IMR-90 (cell line): ENCODE data around the gene KCNJ10. TPM values are rescaled to one million over a fixed set of nuclear protein-coding genes. Genes with fewer than 3 reads are reported as not detected.

Experiments used
- ATAC-seq: fragments of 200-7000 bp; cut with Tn5 transposase; 2 replicates; pipeline ENCODE4 v1.9.1; 2020; ENCODE audit warnings: low read depth, mild to moderate bottlenecking, moderate library complexity
- BruUV-seq: library from RNA; stranded (reverse); fragments of 400-500 nt; replicated peaks from 2 replicates; lab custom pipeline; 2021; lab: Mats Ljungman, UMichigan
- CTCF ChIA-PET: fragments of 300-600 bp; formaldehyde crosslinking; extraction: SDS; loops from one replicate; lab custom pipeline; 2021; ENCODE audit warnings: antibody characterized with exemption; lab: Yijun Ruan, JAX
- POLR2A ChIA-PET: fragments of 300-600 bp; sonication (Branson Sonifier 250); formaldehyde crosslinking; loops from one replicate; lab custom pipeline; 2022; ENCODE audit warnings: antibody characterized with exemption; ENCODE audit not compliant: unreplicated experiment; lab: Charles Lee
- DNase-seq: peaks from one replicate; pipeline ENCODE4 v3.0.0; 2013
- H2AFZ ChIP-seq: replicated peaks from 2 replicates; pipeline ENCODE3; 2013; ENCODE audit warnings: low read length, mild to moderate bottlenecking; ENCODE audit not compliant: poor library complexity
- H2AK5ac ChIP-seq: 2 replicates; pipeline ENCODE4 v1.6.1; 2013; ENCODE audit warnings: low read depth, low read length, inconsistent platforms
- H2AK9ac ChIP-seq: replicated peaks from 2 replicates; pipeline ENCODE3; 2013; ENCODE audit warnings: mild to moderate bottlenecking, low read depth, low read length, moderate library complexity; ENCODE audit not compliant: poor library complexity
- H2BK120ac ChIP-seq: 2 replicates; pipeline ENCODE4 v1.6.1; 2013; ENCODE audit warnings: low read depth, low read length, inconsistent platforms
- H2BK15ac ChIP-seq: 3 replicates; pipeline ENCODE4 v1.6.1; 2013; ENCODE audit warnings: low read depth, low read length, inconsistent platforms
- H2BK20ac ChIP-seq: 2 replicates; pipeline ENCODE4 v1.6.1; 2013; ENCODE audit warnings: low read depth, mild to moderate bottlenecking, inconsistent platforms, low read length, moderate library complexity
- H2BK5ac ChIP-seq: 2 replicates; pipeline ENCODE4 v1.6.1; 2013; ENCODE audit warnings: mild to moderate bottlenecking, low read depth, low read length, inconsistent platforms; ENCODE audit not compliant: poor library complexity, severe bottlenecking
- H3K14ac ChIP-seq: replicated peaks from 2 replicates; pipeline ENCODE4 v1.6.1; 2013; ENCODE audit warnings: low read depth, low read length, inconsistent platforms
- H3K18ac ChIP-seq: 2 replicates; pipeline ENCODE4 v1.6.1; 2013; ENCODE audit warnings: low read depth, low read length, control low read depth
- H3K23ac ChIP-seq: 2 replicates; pipeline ENCODE4 v1.6.1; 2013; ENCODE audit warnings: low read depth, low read length, inconsistent platforms
- H3K27ac ChIP-seq: 2 replicates; pipeline ENCODE4 v1.5.1; 2013; ENCODE audit warnings: mild to moderate bottlenecking, control low read depth, low read length; ENCODE audit not compliant: insufficient read depth
- H3K27me3 ChIP-seq: 2 replicates; pipeline ENCODE4 v1.6.1; 2013; ENCODE audit warnings: low read length; ENCODE audit not compliant: control insufficient read depth, insufficient read depth
- H3K36me3 ChIP-seq: 2 replicates; pipeline ENCODE4 v1.6.1; 2013; ENCODE audit warnings: low read length, mixed read lengths; ENCODE audit not compliant: control insufficient read depth, insufficient read depth
- H3K4ac ChIP-seq: 2 replicates; pipeline ENCODE4 v1.6.1; 2013; ENCODE audit warnings: low read depth, low read length, inconsistent platforms
- H3K4me1 ChIP-seq: 2 replicates; pipeline ENCODE4 v1.6.1; 2013; ENCODE audit warnings: low read length, mixed read lengths; ENCODE audit not compliant: control insufficient read depth, insufficient read depth
- H3K4me2 ChIP-seq: 2 replicates; pipeline ENCODE4 v1.6.1; 2013; ENCODE audit warnings: low read depth, mild to moderate bottlenecking, control low read depth, low read length, moderate library complexity
- H3K4me3 ChIP-seq: 2 replicates; pipeline ENCODE4 v1.5.1; 2013; ENCODE audit warnings: low read depth, mild to moderate bottlenecking, control low read depth, low read length, moderate library complexity; ENCODE audit not compliant: insufficient read depth
- H3K56ac ChIP-seq: 2 replicates; pipeline ENCODE4 v1.6.1; 2013; ENCODE audit warnings: low read length, inconsistent platforms; ENCODE audit not compliant: insufficient read depth; ENCODE audit errors: extremely low read depth
- H3K79me1 ChIP-seq, 2 experiments: 2 replicates each; pipeline ENCODE4 v1.6.1; 2013; ENCODE audit warnings: low read length in 2 of 2, inconsistent platforms in 1 of 2, low read depth in 1 of 2
- H3K9ac ChIP-seq: 2 replicates; pipeline ENCODE4 v1.6.1; 2013; ENCODE audit warnings: low read depth, low read length, control low read depth
- H3K9me1 ChIP-seq: 2 replicates; pipeline ENCODE4 v1.6.1; 2013; ENCODE audit warnings: low read length, inconsistent platforms; ENCODE audit not compliant: insufficient read depth
- H3K9me3 ChIP-seq: 2 replicates; pipeline ENCODE4 v1.6.1; 2013; ENCODE audit warnings: low read length; ENCODE audit not compliant: control insufficient read depth, insufficient read depth
- H4K20me1 ChIP-seq: 2 replicates; pipeline ENCODE4 v1.6.1; 2013; ENCODE audit warnings: low read length, inconsistent platforms; ENCODE audit not compliant: insufficient read depth
- H4K5ac ChIP-seq: 2 replicates; pipeline ENCODE4 v1.6.1; 2013; ENCODE audit warnings: mild to moderate bottlenecking, low read depth, low read length, control low read depth
- H4K8ac ChIP-seq, 2 experiments: 2 replicates each; pipeline ENCODE4 v1.6.1; 2013; ENCODE audit warnings: low read depth in 2 of 2, low read length in 2 of 2, control low read depth in 1 of 2, inconsistent platforms in 1 of 2
- H4K91ac ChIP-seq: 2 replicates; pipeline ENCODE4 v1.6.1; 2013; ENCODE audit warnings: low read depth, low read length, inconsistent platforms; ENCODE audit not compliant: insufficient read depth
- BHLHE40 ChIP-seq: fragments of 150-350 bp; IDR thresholded peaks from 2 replicates; pipeline ENCODE4 v1.6.1; 2016; ENCODE audit warnings: mild to moderate bottlenecking, low read depth, low read length
- CEBPB ChIP-seq: IDR thresholded peaks from 2 replicates; pipeline ENCODE4 v1.6.1; 2012; ENCODE audit warnings: low read depth, low read length, improper control_type of control experiment
- CTCF ChIP-seq: conservative IDR thresholded peaks from 2 replicates; pipeline ENCODE4 v1.5.1; 2012; ENCODE audit warnings: mild to moderate bottlenecking, low read depth, low read length, improper control_type of control experiment
- ELK1 ChIP-seq: fragments of 150-350 bp; IDR thresholded peaks from 2 replicates; pipeline ENCODE4 v1.6.1; 2016; ENCODE audit warnings: low read depth, mild to moderate bottlenecking, low read length, moderate library complexity, borderline replicate concordance
- FOS ChIP-seq: fragments of 150-350 bp; IDR thresholded peaks from 2 replicates; pipeline ENCODE4 v1.6.1; 2016; ENCODE audit warnings: low read depth, low read length
- MAFK ChIP-seq: IDR thresholded peaks from 2 replicates; pipeline ENCODE4 v1.6.1; 2012; ENCODE audit warnings: low read depth, low read length, improper control_type of control experiment
- MAZ ChIP-seq: IDR thresholded peaks from 2 replicates; pipeline ENCODE4 v1.6.1; 2012; ENCODE audit warnings: low read depth, mild to moderate bottlenecking, low read length, improper control_type of control experiment, moderate library complexity, borderline replicate concordance
- MXI1 ChIP-seq: IDR thresholded peaks from 2 replicates; pipeline ENCODE4 v1.6.1; 2012; ENCODE audit warnings: low read depth, mild to moderate bottlenecking, low read length, moderate library complexity, borderline replicate concordance
- NFE2L2 ChIP-seq: fragments of 150-350 bp; IDR thresholded peaks from 2 replicates; pipeline ENCODE4 v1.6.1; 2016; ENCODE audit warnings: low read depth, mild to moderate bottlenecking, low read length
- POLR2A ChIP-seq: IDR thresholded peaks from 2 replicates; pipeline ENCODE4 v1.6.1; 2012; ENCODE audit warnings: mild to moderate bottlenecking, low read depth, low read length
- RAD21 ChIP-seq: IDR thresholded peaks from 2 replicates; pipeline ENCODE4 v1.6.1; 2012; ENCODE audit warnings: low read length, improper control_type of control experiment
- RCOR1 ChIP-seq: IDR thresholded peaks from 2 replicates; pipeline ENCODE4 v1.6.1; 2012; ENCODE audit warnings: mild to moderate bottlenecking, low read length, improper control_type of control experiment; ENCODE audit not compliant: insufficient replicate concordance
- RFX5 ChIP-seq: IDR thresholded peaks from 2 replicates; pipeline ENCODE4 v1.8.0; 2012; ENCODE audit warnings: low read depth, mild to moderate bottlenecking, low read length, moderate library complexity
- SMC3 ChIP-seq: fragments of 150-350 bp; IDR thresholded peaks from 2 replicates; pipeline ENCODE4 v1.6.1; 2016; ENCODE audit warnings: low read depth, mild to moderate bottlenecking, antibody characterized with exemption, low read length, moderate library complexity
- USF2 ChIP-seq: fragments of 150-350 bp; IDR thresholded peaks from 2 replicates; pipeline ENCODE4 v1.6.1; 2017; ENCODE audit warnings: mild to moderate bottlenecking, antibody characterized with exemption, low read length, low read depth
- WGBS, 2 experiments: methylation state at CpG; one replicate each; pipeline versions ENCODE4 v1.1.5 to v1.1.7; 2013; ENCODE audit warnings: missing lambda C conversion rate in 2 of 2; ENCODE audit not compliant: insufficient read length in 1 of 2; ENCODE audit errors: extremely low coverage in 2 of 2; 5-methylcytosine and 5-hydroxymethylcytosine counted together
- dilution Hi-C: fragments of 300-500 bp; cut with HindIII; formaldehyde crosslinking; loops from one replicate; pipeline ENCODE4 v1.14.3; 2018; ENCODE audit warnings: low sequenced_read_pairs; ENCODE audit not compliant: unreplicated experiment
- in situ Hi-C: fragments of 300-500 bp; cut with MboI; formaldehyde crosslinking; loops from 3 replicates; pipeline ENCODE4 v1.14.3; 2019; ENCODE audit warnings: low sequenced_read_pairs, inconsistent platforms, mixed read lengths
- intact Hi-C: fragments of 100-400 bp; cut with micrococcal nuclease; formaldehyde crosslinking; loops from 2 replicates; pipeline ENCODE4 v1.10.0; 2022
- polyA plus RNA-seq, 3 experiments: library from polyadenylated mRNA; depleted of rRNA; stranded (reverse); fragments of >200 nt; gene quantifications; 2 replicates each; pipeline ENCODE4 v1.2.3, GENCODE V29; 2012; ENCODE audit warnings: low replicate concordance in 1 of 3
- total RNA-seq: library from RNA; depleted of rRNA; stranded (reverse); fragments of >200 nt; gene quantifications from 2 replicates; pipeline ENCODE4 v1.2.3, GENCODE V29; 2012

The KCNJ10 gene
- total and polyA plus RNA-seq, 2 of the 4 experiments (the other 2 are of a cell fraction): not detected

GRCh38 chr1:160086456-160086892, 16.5 kb upstream of the KCNJ10 start:
- intact Hi-C loops (no loop called here), in situ Hi-C loops (no loop called here), dilution Hi-C loops (no loop called here)
- Histone ChIP-seq H3K4me2 (no peak overlapping the region), H2BK15ac (no peak overlapping the region), H4K91ac (no peak overlapping the region), H2AK5ac (no peak overlapping the region), H3K56ac (no peak overlapping the region), H2AFZ (no peak overlapping the region), H3K23ac (no peak overlapping the region), H2BK5ac (no peak overlapping the region), H3K9ac (no peak overlapping the region), H3K14ac (no peak overlapping the region), H2AK9ac (no peak overlapping the region), H3K4me1 (peaks cover 2% of the 10 kb centered on the region; the same call in 1 of the 2 replicates), H3K79me1 (no peaks in the 10 kb centered on the region), H3K9me3 (no peaks in the 10 kb centered on the region; the same call in 1 of the 2 replicates), H4K5ac (no peak overlapping the region), H3K27me3 (peaks cover 35% of the 10 kb centered on the region), H3K27ac (no peak overlapping the region), H4K8ac (no peak overlapping the region), H3K18ac (no peak overlapping the region), H4K20me1 (no peaks in the 10 kb centered on the region), H3K4ac (no peak overlapping the region), H3K36me3 (peaks cover 5% of the 10 kb centered on the region), H3K4me3 (no peak overlapping the region), H2BK20ac (no peak overlapping the region), H3K9me1 (no peaks in the 10 kb centered on the region), H2BK120ac (no peak overlapping the region)
- no peak for TF ChIP-seq RCOR1
- TF ChIP-seq USF2: no peak
- no peak for TF ChIP-seq FOS
- no peak for TF ChIP-seq RFX5
- TF ChIP-seq BHLHE40: no peak
- no peak for TF ChIP-seq SMC3
- no peak for TF ChIP-seq POLR2A
- TF ChIP-seq ELK1: no peak
- TF ChIP-seq RAD21: no peak
- TF ChIP-seq MXI1: no peak
- TF ChIP-seq CEBPB: no peak
- no peak for TF ChIP-seq MAFK
- no peak for TF ChIP-seq CTCF
- TF ChIP-seq MAZ: no peak
- no peak for TF ChIP-seq NFE2L2
- ChIA-PET CTCF (interaction anchor here (0.9 to 2.1 kb wide), 8 partner anchors 10 to 290 kb away, joined by 3 to 12 read pairs (median 6); no protein-coding TSS in a partner anchor), POLR2A (no interaction called here)
- no TSS peak for BruUV-seq
- ATAC-seq (no peak), DNase-seq (no peak)
- no CpG with 5 or more reads among the region's 5 CpGs for WGBS, 2 experiments
